Liver (tissue), 9 donors: Measurements from ENCODE around the gene ZNF592. TPM values are rescaled to one million over a fixed set of nuclear protein-coding genes. Genes with fewer than 3 reads are reported as not detected.

Source experiments
- DNase-seq: peaks from one replicate; pipeline ENCODE4 v3.0.0-alpha.2; 2017; ENCODE audit warnings: low spot score
- H3K27ac ChIP-seq, 2 donors: one replicate each; pipeline ENCODE4 v1.7.0; 2013; ENCODE audit warnings: inconsistent platforms in 2 of 2, low read length in 2 of 2, control low read depth in 1 of 2, low read depth in 1 of 2, mild to moderate bottlenecking in 1 of 2
- H3K27me3 ChIP-seq, 4 donors: one replicate each; pipeline versions ENCODE4 v1.6.1 to v1.7.0; 2013; ENCODE audit warnings: low read length in 3 of 4, inconsistent platforms in 1 of 4, mild to moderate bottlenecking in 1 of 4, moderate library complexity in 1 of 4; ENCODE audit not compliant: control insufficient read depth in 4 of 4, insufficient read depth in 4 of 4
- H3K36me3 ChIP-seq, 4 donors: one replicate each; pipeline versions ENCODE4 v1.6.1 to v1.7.0; 2013; ENCODE audit warnings: low read length in 3 of 4, mild to moderate bottlenecking in 3 of 4, low read depth in 1 of 4, moderate library complexity in 1 of 4; ENCODE audit not compliant: control insufficient read depth in 4 of 4, insufficient read depth in 3 of 4
- H3K4me1 ChIP-seq, 4 donors: one replicate each; pipeline versions ENCODE4 v1.6.1 to v1.7.0; 2013; ENCODE audit warnings: low read length in 3 of 4, mild to moderate bottlenecking in 3 of 4, moderate library complexity in 1 of 4; ENCODE audit not compliant: control insufficient read depth in 4 of 4, insufficient read depth in 4 of 4
- H3K4me3 ChIP-seq, 3 donors: one replicate each; pipeline versions ENCODE4 v1.6.1 to v1.7.0; 2013; ENCODE audit warnings: low read length in 3 of 3, control low read depth in 1 of 3, low read depth in 1 of 3, mild to moderate bottlenecking in 1 of 3
- H3K9ac ChIP-seq, 2 donors: one replicate each; pipeline ENCODE4 v1.7.0; 2013; ENCODE audit warnings: low read length in 2 of 2, mild to moderate bottlenecking in 2 of 2, moderate library complexity in 2 of 2, control low read depth in 1 of 2, low read depth in 1 of 2
- H3K9me3 ChIP-seq, 4 donors: one replicate each; pipeline versions ENCODE4 v1.6.1 to v1.7.0; 2013; ENCODE audit warnings: low read length in 3 of 4; ENCODE audit not compliant: control insufficient read depth in 4 of 4
- ATF3 ChIP-seq: IDR thresholded peaks from 2 replicates; pipeline ENCODE4 v1.6.1; 2016; ENCODE audit warnings: antibody characterized with exemption
- CTCF ChIP-seq: fragments of 150-350 bp; IDR thresholded peaks from 2 replicates; pipeline ENCODE4 v1.5.1; 2017; ENCODE audit warnings: improper control_type of control experiment, low read depth, low read length; ENCODE audit not compliant: missing input control
- FOXA1 ChIP-seq: IDR thresholded peaks from 2 replicates; pipeline ENCODE4 v1.6.1; 2016; ENCODE audit warnings: antibody characterized with exemption
- FOXA2 ChIP-seq: IDR thresholded peaks from 2 replicates; pipeline ENCODE4 v1.6.1; 2016; ENCODE audit warnings: antibody characterized with exemption
- GABPA ChIP-seq, 2 donors: IDR thresholded peaks in 1 of 2; conservative IDR thresholded peaks in 1 of 2; 2 replicates each; pipeline ENCODE4 v1.6.1; 2016; ENCODE audit warnings: antibody characterized with exemption in 2 of 2, mild to moderate bottlenecking in 1 of 2, moderate library complexity in 1 of 2
- HNF4A ChIP-seq, 2 donors: conservative IDR thresholded peaks; 2 replicates each; pipeline ENCODE4 v1.6.1; 2016; ENCODE audit warnings: antibody characterized with exemption in 2 of 2, mild to moderate bottlenecking in 2 of 2
- HNF4G ChIP-seq: IDR thresholded peaks from 2 replicates; pipeline ENCODE4 v1.6.1; 2016; ENCODE audit warnings: antibody characterized with exemption
- JUND ChIP-seq, 2 donors: IDR thresholded peaks; 2 replicates each; pipeline ENCODE4 v1.6.1; 2016; ENCODE audit warnings: antibody characterized with exemption in 2 of 2
- MAX ChIP-seq: IDR thresholded peaks from 2 replicates; pipeline ENCODE4 v1.6.1; 2016; ENCODE audit warnings: antibody characterized with exemption
- NR2F2 ChIP-seq: IDR thresholded peaks from 2 replicates; pipeline ENCODE4 v1.6.1; 2016; ENCODE audit warnings: antibody characterized with exemption
- RAD21 ChIP-seq, 2 donors: IDR thresholded peaks; 2 replicates each; pipeline ENCODE4 v1.6.1; 2016; ENCODE audit warnings: antibody characterized with exemption in 2 of 2, mild to moderate bottlenecking in 2 of 2
- RXRA ChIP-seq, 2 donors: IDR thresholded peaks; 2 replicates each; pipeline ENCODE4 v1.6.1; 2017 to 2018; ENCODE audit warnings: antibody characterized with exemption in 2 of 2, mild to moderate bottlenecking in 1 of 2
- SP1 ChIP-seq: IDR thresholded peaks from 2 replicates; pipeline ENCODE4 v1.6.1; 2018; ENCODE audit warnings: antibody characterized with exemption, mild to moderate bottlenecking
- TAF1 ChIP-seq: conservative IDR thresholded peaks from 2 replicates; pipeline ENCODE4 v1.6.1; 2016; ENCODE audit warnings: antibody characterized with exemption, mild to moderate bottlenecking
- YY1 ChIP-seq: IDR thresholded peaks from 2 replicates; pipeline ENCODE4 v1.6.1; 2016; ENCODE audit warnings: antibody characterized with exemption, mild to moderate bottlenecking
- ZBTB33 ChIP-seq: IDR thresholded peaks from 2 replicates; pipeline ENCODE4 v1.6.1; 2016; ENCODE audit warnings: antibody characterized with exemption
- WGBS: extraction: QIAGEN DNeasy Blood & Tissue Kit; methylation state at CpG from one replicate; pipeline ENCODE4 v1.1.7; 2013; 5-methylcytosine and 5-hydroxymethylcytosine counted together
- polyA plus RNA-seq, 2 donors: library from polyadenylated mRNA; stranded (reverse) in 1 of 2; unstranded in 1 of 2; fragments of 200-250 nt in 1 of 2; fragments of >200 nt in 1 of 2; fragmentation: Nextera tagmentation in 1 of 2; extraction: Ambion mirVana in 1 of 2; gene quantifications; one replicate each; pipeline versions ENCODE4 v1.2.1 to v1.2.3, GENCODE V29; 2013 to 2015
- total RNA-seq, 2 donors: library from RNA; depleted of rRNA; stranded (reverse); fragments of >200 nt; gene quantifications; one replicate each; pipeline ENCODE4 v1.2.3, GENCODE V29; 2014
- donor health status: healthy.
- donor health status: healthy.
- donor health status: healthy.
- donor health status: healthy.
- donor health status: healthy.

ZNF592 gene
- total and polyA plus RNA-seq, 4 donors: 4.4 to 10.6 (median 7.5) TPM

DNA sequence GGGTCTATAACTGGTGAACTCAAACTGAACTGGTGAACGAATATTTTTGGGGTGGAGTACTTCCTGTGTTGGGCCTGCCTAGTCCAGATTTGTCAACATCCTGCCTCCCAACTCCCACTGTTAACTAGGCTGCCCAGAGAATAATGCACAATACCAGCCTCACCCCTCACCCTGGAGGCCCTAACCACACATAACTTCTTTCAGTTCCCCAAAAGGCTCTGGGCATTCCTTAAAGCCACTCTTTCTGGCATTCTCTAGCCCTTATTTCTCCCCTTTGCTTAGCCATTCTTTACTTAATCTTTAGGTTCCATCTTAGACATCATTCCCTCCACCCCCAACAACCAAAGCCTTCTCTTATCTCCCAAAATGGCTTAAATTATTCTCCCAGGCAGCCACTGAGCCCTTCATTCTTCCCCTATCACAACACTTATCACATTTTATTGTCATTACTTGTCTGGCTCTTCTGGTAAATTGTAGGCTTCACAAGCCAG is 23.3 kb upstream of the ZNF592 start:
- no peaks in the 10 kb centered on the region for H3K36me3 ChIP-seq
- H3K27ac ChIP-seq: peak overlapping the region in 1 of 2 donors; percentile 45
- no peak overlapping the region for H3K9ac ChIP-seq
- no peaks in the 10 kb centered on the region for H3K9me3 ChIP-seq
- H3K27me3 ChIP-seq: no peaks in the 10 kb centered on the region
- no peaks in the 10 kb centered on the region for H3K4me1 ChIP-seq
- no peak for DNase-seq
- WGBS: 67% methylated on average over 1 of the region's 1 CpG
- no peak overlapping the region for H3K4me3 ChIP-seq
- TF ChIP-seq RAD21 (IDR thresholded peaks at IDR 0.05) (peak in 1 of 2 donors; percentile 9), RXRA (IDR thresholded peaks at IDR 0.05) (peak in 1 of 2 donors; percentile 38), TAF1 (no peak), SP1 (peak; percentile 26), FOXA1 (no peak), GABPA (IDR thresholded peaks at IDR 0.05 in 1 of 2, conservative IDR thresholded peaks at IDR 0.05 in 1 of 2) (no peak)

- TF ChIP-seq FOXA2 (no peak), HNF4A (conservative IDR thresholded peaks at IDR 0.05) (no peak), ZBTB33 (no peak), ATF3 (no peak), RAD21 (IDR thresholded peaks at IDR 0.05) (no peak), JUND (IDR thresholded peaks at IDR 0.05) (no peak)
- WGBS: over 99% methylated on average over 6 of the region's 6 CpGs
- H3K4me1 ChIP-seq: no peaks in the 10 kb centered on the region
- no peaks in the 10 kb centered on the region for H3K36me3 ChIP-seq
- no peak overlapping the region for H3K27ac ChIP-seq
- no peak overlapping the region for H3K9ac ChIP-seq
- H3K9me3 ChIP-seq: no peaks in the 10 kb centered on the region
- H3K4me3 ChIP-seq: no peak overlapping the region
- no peak for DNase-seq
- H3K27me3 ChIP-seq: no peaks in the 10 kb centered on the region
Measured at GRCh38 chr15:84727429-84727828, 21.0 kb upstream of the ZNF592 start.

GRCh38 chr15:84731774-84732173 is 16.6 kb upstream of the ZNF592 start:
- no peaks in the 10 kb centered on the region for H3K4me1 ChIP-seq

More at GRCh38 chr15:84731774-84732173, 16.6 kb upstream of the ZNF592 start:
- no peak for DNase-seq
- no peak overlapping the region for H3K9ac ChIP-seq
- no peak overlapping the region for H3K27ac ChIP-seq
- H3K36me3 ChIP-seq: no peaks in the 10 kb centered on the region
- no peak for TF ChIP-seq RXRA (IDR thresholded peaks at IDR 0.05)
- no peak for TF ChIP-seq HNF4G
- no peak for TF ChIP-seq FOXA2
- no peak for TF ChIP-seq FOXA1
- TF ChIP-seq MAX: no peak
- no peak for TF ChIP-seq CTCF
- no peak for TF ChIP-seq ZBTB33
- TF ChIP-seq YY1: no peak
- TF ChIP-seq HNF4A (conservative IDR thresholded peaks at IDR 0.05): no peak
- TF ChIP-seq NR2F2: no peak
- TF ChIP-seq RAD21 (IDR thresholded peaks at IDR 0.05): no peak
- no peak for TF ChIP-seq JUND (IDR thresholded peaks at IDR 0.05)
- no peak for TF ChIP-seq GABPA (IDR thresholded peaks at IDR 0.05 in 1 of 2, conservative IDR thresholded peaks at IDR 0.05 in 1 of 2)
- TF ChIP-seq SP1: no peak
- no peaks in the 10 kb centered on the region for H3K27me3 ChIP-seq
- H3K4me3 ChIP-seq: no peak overlapping the region
- H3K9me3 ChIP-seq: no peaks in the 10 kb centered on the region
